IMR-90 (cell line): ENCODE measurements around the gene PRKCB.

ENCODE experiments used
- BHLHE40 ChIP-seq: fragments of 150-350 bp; IDR thresholded peaks from 2 replicates; pipeline ENCODE4 v1.6.1; 2016; ENCODE audit warnings: mild to moderate bottlenecking, low read depth, low read length
- CEBPB ChIP-seq: IDR thresholded peaks from 2 replicates; pipeline ENCODE4 v1.6.1; 2012; ENCODE audit warnings: low read depth, low read length, improper control_type of control experiment
- FOS ChIP-seq: fragments of 150-350 bp; IDR thresholded peaks from 2 replicates; pipeline ENCODE4 v1.6.1; 2016; ENCODE audit warnings: low read depth, low read length
- MAFK ChIP-seq: IDR thresholded peaks from 2 replicates; pipeline ENCODE4 v1.6.1; 2012; ENCODE audit warnings: low read depth, low read length, improper control_type of control experiment
- MAZ ChIP-seq: IDR thresholded peaks from 2 replicates; pipeline ENCODE4 v1.6.1; 2012; ENCODE audit warnings: low read depth, mild to moderate bottlenecking, low read length, improper control_type of control experiment, moderate library complexity, borderline replicate concordance
- MXI1 ChIP-seq: IDR thresholded peaks from 2 replicates; pipeline ENCODE4 v1.6.1; 2012; ENCODE audit warnings: low read depth, mild to moderate bottlenecking, low read length, moderate library complexity, borderline replicate concordance
- NFE2L2 ChIP-seq: fragments of 150-350 bp; IDR thresholded peaks from 2 replicates; pipeline ENCODE4 v1.6.1; 2016; ENCODE audit warnings: low read depth, mild to moderate bottlenecking, low read length
- POLR2A ChIP-seq: IDR thresholded peaks from 2 replicates; pipeline ENCODE4 v1.6.1; 2012; ENCODE audit warnings: mild to moderate bottlenecking, low read depth, low read length
- RCOR1 ChIP-seq: IDR thresholded peaks from 2 replicates; pipeline ENCODE4 v1.6.1; 2012; ENCODE audit warnings: mild to moderate bottlenecking, low read length, improper control_type of control experiment; ENCODE audit not compliant: insufficient replicate concordance
- SMC3 ChIP-seq: fragments of 150-350 bp; IDR thresholded peaks from 2 replicates; pipeline ENCODE4 v1.6.1; 2016; ENCODE audit warnings: low read depth, mild to moderate bottlenecking, antibody characterized with exemption, low read length, moderate library complexity
- TF ChIP-seq, protein P1 (sequence below): conservative IDR thresholded peaks from 2 replicates; pipeline ENCODE4 v1.5.1; 2012; ENCODE audit warnings: mild to moderate bottlenecking, low read depth, low read length, improper control_type of control experiment

- TF ChIP-seq MAZ (no peak), CEBPB (no peak), MXI1 (no peak), RCOR1 (no peak), MAFK (no peak), POLR2A (no peak), FOS (no peak), NFE2L2 (no peak), BHLHE40 (no peak), SMC3 (no peak)
- TF ChIP-seq, protein P1, sequence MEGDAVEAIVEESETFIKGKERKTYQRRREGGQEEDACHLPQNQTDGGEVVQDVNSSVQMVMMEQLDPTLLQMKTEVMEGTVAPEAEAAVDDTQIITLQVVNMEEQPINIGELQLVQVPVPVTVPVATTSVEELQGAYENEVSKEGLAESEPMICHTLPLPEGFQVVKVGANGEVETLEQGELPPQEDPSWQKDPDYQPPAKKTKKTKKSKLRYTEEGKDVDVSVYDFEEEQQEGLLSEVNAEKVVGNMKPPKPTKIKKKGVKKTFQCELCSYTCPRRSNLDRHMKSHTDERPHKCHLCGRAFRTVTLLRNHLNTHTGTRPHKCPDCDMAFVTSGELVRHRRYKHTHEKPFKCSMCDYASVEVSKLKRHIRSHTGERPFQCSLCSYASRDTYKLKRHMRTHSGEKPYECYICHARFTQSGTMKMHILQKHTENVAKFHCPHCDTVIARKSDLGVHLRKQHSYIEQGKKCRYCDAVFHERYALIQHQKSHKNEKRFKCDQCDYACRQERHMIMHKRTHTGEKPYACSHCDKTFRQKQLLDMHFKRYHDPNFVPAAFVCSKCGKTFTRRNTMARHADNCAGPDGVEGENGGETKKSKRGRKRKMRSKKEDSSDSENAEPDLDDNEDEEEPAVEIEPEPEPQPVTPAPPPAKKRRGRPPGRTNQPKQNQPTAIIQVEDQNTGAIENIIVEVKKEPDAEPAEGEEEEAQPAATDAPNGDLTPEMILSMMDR = no peak
Observed at GRCh38 chr16:23943604-23944003, 107.8 kb downstream of the PRKCB start.
